ENCODE results near the gene GABRB2. TPM values are rescaled to one million over a fixed set of nuclear protein-coding genes. Genes with fewer than 3 reads are reported as not detected.

GABRB2 gene
- total RNA-seq, 1 donor from 2014 or later = not detected

DNA sequence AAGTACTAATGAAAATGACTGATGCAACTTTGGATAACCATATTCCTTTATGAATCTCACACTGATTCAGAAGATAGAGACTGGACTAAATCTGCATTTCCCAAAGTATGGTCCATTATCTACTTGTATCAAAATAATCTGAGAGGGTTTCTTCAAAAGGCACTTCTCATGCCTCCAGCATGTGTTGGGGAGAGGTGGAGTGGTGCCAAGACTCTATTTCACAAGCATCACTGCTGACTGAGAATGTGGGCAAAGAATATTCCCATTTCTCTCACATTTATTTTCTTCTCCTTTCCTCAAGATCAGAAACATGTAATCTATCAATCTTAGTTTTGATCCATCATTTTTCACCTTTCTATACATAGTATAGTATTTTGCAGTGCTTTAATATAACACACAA, 135.4 kb downstream of the GABRB2 start:
- no peak for FAIRE-seq
- H3K36me3 ChIP-seq (ENCODE audit: control insufficient read depth, insufficient read depth, low read length) = no peaks in the 10 kb centered on the region
- H3K27me3 ChIP-seq (ENCODE audit: control insufficient read depth, insufficient read depth, low read length) = no peaks in the 10 kb centered on the region
- no peak for DNase-seq (ENCODE audit: low read depth)
- TF ChIP-seq, protein P1, sequence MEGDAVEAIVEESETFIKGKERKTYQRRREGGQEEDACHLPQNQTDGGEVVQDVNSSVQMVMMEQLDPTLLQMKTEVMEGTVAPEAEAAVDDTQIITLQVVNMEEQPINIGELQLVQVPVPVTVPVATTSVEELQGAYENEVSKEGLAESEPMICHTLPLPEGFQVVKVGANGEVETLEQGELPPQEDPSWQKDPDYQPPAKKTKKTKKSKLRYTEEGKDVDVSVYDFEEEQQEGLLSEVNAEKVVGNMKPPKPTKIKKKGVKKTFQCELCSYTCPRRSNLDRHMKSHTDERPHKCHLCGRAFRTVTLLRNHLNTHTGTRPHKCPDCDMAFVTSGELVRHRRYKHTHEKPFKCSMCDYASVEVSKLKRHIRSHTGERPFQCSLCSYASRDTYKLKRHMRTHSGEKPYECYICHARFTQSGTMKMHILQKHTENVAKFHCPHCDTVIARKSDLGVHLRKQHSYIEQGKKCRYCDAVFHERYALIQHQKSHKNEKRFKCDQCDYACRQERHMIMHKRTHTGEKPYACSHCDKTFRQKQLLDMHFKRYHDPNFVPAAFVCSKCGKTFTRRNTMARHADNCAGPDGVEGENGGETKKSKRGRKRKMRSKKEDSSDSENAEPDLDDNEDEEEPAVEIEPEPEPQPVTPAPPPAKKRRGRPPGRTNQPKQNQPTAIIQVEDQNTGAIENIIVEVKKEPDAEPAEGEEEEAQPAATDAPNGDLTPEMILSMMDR (IDR thresholded peaks at IDR 0.05; ENCODE audit: insufficient read depth, low read length, severe bottlenecking) = no peak
- H3K4me3 ChIP-seq (ENCODE audit: low read depth, low read length) = no peak overlapping the region

DNA sequence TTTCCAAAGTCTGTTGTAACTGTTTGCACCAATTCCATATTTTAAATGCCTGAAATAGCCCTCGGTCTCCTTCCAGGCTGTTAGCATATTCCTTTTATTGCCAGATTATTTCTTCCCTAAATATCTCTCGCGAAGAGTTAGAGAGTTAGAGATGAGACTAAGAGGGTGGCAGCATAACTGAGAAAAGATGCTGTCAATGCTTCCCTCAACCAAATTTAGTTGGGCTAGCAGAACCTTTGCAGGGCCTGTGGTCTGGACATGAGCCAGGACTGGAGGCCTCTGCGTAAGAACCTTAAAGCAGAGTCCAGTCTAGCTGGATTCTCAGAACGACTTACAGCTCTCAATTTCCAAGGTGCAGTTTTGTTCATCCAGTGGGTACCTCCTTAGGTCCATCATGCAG, 135.9 kb downstream of the GABRB2 start:
- no peak for DNase-seq (ENCODE audit: low read depth)
- TF ChIP-seq, protein P1 (IDR thresholded peaks at IDR 0.05; ENCODE audit: insufficient read depth, low read length, severe bottlenecking) = no peak

GRCh38 chr5:161409471-161409870, 137.1 kb downstream of the GABRB2 start:
- Histone ChIP-seq H3K36me3 (ENCODE audit: control insufficient read depth, insufficient read depth, low read length) (no peaks in the 10 kb centered on the region), H3K4me3 (ENCODE audit: low read depth, low read length) (no peak overlapping the region), H3K27me3 (ENCODE audit: control insufficient read depth, insufficient read depth, low read length) (no peaks in the 10 kb centered on the region)
- FAIRE-seq (no peak), DNase-seq (ENCODE audit: low read depth) (no peak)
- TF ChIP-seq, protein P1 (IDR thresholded peaks at IDR 0.05; ENCODE audit: insufficient read depth, low read length, severe bottlenecking) = no peak

More for the DNA sequence above, 135.9 kb downstream of the GABRB2 start:
- no peak overlapping the region for H3K4me3 ChIP-seq (ENCODE audit: low read depth, low read length)
- no peak for FAIRE-seq
- no peaks in the 10 kb centered on the region for H3K36me3 ChIP-seq (ENCODE audit: control insufficient read depth, insufficient read depth, low read length)
- no peaks in the 10 kb centered on the region for H3K27me3 ChIP-seq (ENCODE audit: control insufficient read depth, insufficient read depth, low read length)

GRCh38 chr5:161406880-161407279, 139.6 kb downstream of the GABRB2 start:
- no peak for FAIRE-seq
- H3K4me3 ChIP-seq (ENCODE audit: low read depth, low read length) = no peak overlapping the region
- H3K36me3 ChIP-seq (ENCODE audit: control insufficient read depth, insufficient read depth, low read length) = no peaks in the 10 kb centered on the region

DNA sequence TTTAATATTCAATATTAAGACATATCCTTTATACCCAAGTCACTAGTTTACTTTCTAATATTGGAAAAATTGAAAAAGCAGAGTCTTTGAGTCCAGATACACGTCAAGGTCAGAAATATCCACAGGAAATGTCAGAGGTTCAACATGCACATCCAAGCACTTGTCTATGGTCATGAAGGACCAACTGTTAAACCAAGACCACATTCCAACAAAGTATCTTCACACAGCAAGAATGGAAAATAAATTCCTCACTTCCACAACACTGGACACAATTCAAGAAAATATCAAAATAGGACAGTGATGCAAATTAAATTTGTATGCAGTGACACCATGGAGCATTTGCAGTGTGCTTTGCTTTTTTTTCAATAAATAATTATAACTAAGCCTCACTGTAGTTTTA, 142.5 kb downstream of the GABRB2 start:
- TF ChIP-seq, protein P1 (IDR thresholded peaks at IDR 0.05; ENCODE audit: insufficient read depth, low read length, severe bottlenecking) = no peak
- H3K4me3 ChIP-seq (ENCODE audit: low read depth, low read length) = no peak overlapping the region
- H3K27me3 ChIP-seq (ENCODE audit: control insufficient read depth, insufficient read depth, low read length) = no peaks in the 10 kb centered on the region
- no peak for FAIRE-seq
- no peaks in the 10 kb centered on the region for H3K36me3 ChIP-seq (ENCODE audit: control insufficient read depth, insufficient read depth, low read length)
- no peak for DNase-seq (ENCODE audit: low read depth)

More at GRCh38 chr5:161406880-161407279, 139.6 kb downstream of the GABRB2 start:
- TF ChIP-seq, protein P1 (IDR thresholded peaks at IDR 0.05; ENCODE audit: insufficient read depth, low read length, severe bottlenecking) = no peak
- no peak for DNase-seq (ENCODE audit: low read depth)
- no peaks in the 10 kb centered on the region for H3K27me3 ChIP-seq (ENCODE audit: control insufficient read depth, insufficient read depth, low read length)

GRCh38 chr5:161403121-161403520, 143.4 kb downstream of the GABRB2 start:
- no peak overlapping the region for H3K4me3 ChIP-seq (ENCODE audit: low read depth, low read length)
- TF ChIP-seq, protein P1 (IDR thresholded peaks at IDR 0.05; ENCODE audit: insufficient read depth, low read length, severe bottlenecking) = no peak
- no peaks in the 10 kb centered on the region for H3K27me3 ChIP-seq (ENCODE audit: control insufficient read depth, insufficient read depth, low read length)
- H3K36me3 ChIP-seq (ENCODE audit: control insufficient read depth, insufficient read depth, low read length) = no peaks in the 10 kb centered on the region
- DNase-seq (ENCODE audit: low read depth) = no peak
- no peak for FAIRE-seq

Measured in bronchial epithelial cell (primary cell).